Small intestine (tissue), 7 donors: Measurements from ENCODE around the gene FADS1. TPM values are rescaled to one million over a fixed set of nuclear protein-coding genes. Genes with fewer than 3 reads are reported as not detected.

Source experiments
- DNase-seq, 2 donors: peaks; one replicate each; pipeline versions ENCODE4 v3.0.0 to v3.0.0-alpha.2; 2013
- FAIRE-seq: peaks from 2 replicates; lab custom pipeline; 2012; peaks lifted over from hg19 to GRCh38; lab: Jason Lieb, UNC
- H3K27ac ChIP-seq, 3 donors: one replicate each; pipeline ENCODE4 v1.5.1; 2013; ENCODE audit warnings: low read length in 2 of 3, mild to moderate bottlenecking in 2 of 3, control low read depth in 1 of 3, inconsistent platforms in 1 of 3, low read depth in 1 of 3, moderate library complexity in 1 of 3
- H3K27me3 ChIP-seq, 3 donors: one replicate each; pipeline ENCODE4 v1.6.1; 2013; ENCODE audit warnings: low read length in 3 of 3, inconsistent platforms in 1 of 3; ENCODE audit not compliant: control insufficient read depth in 3 of 3, insufficient read depth in 3 of 3
- H3K36me3 ChIP-seq, 3 donors: one replicate each; pipeline ENCODE4 v1.6.1; 2013; ENCODE audit warnings: low read length in 3 of 3, inconsistent platforms in 1 of 3, low read depth in 1 of 3, mild to moderate bottlenecking in 1 of 3, moderate library complexity in 1 of 3; ENCODE audit not compliant: control insufficient read depth in 3 of 3, insufficient read depth in 2 of 3
- H3K4me1 ChIP-seq, 3 donors: one replicate each; pipeline ENCODE4 v1.6.1; 2013; ENCODE audit warnings: low read length in 2 of 3, inconsistent platforms in 1 of 3, low read depth in 1 of 3, mild to moderate bottlenecking in 1 of 3, moderate library complexity in 1 of 3; ENCODE audit not compliant: control insufficient read depth in 3 of 3, insufficient read depth in 2 of 3
- H3K4me3 ChIP-seq, 3 donors: one replicate each; pipeline ENCODE4 v1.5.1; 2013; ENCODE audit warnings: low read length in 3 of 3, control low read depth in 1 of 3, inconsistent platforms in 1 of 3, low read depth in 1 of 3, mild to moderate bottlenecking in 1 of 3, moderate library complexity in 1 of 3
- H3K9me3 ChIP-seq, 2 donors: one replicate each; pipeline ENCODE4 v1.6.1; 2013; ENCODE audit warnings: low read depth in 1 of 2, low read length in 1 of 2; ENCODE audit not compliant: control insufficient read depth in 2 of 2, insufficient read depth in 1 of 2
- WGBS, 3 donors: extraction: QIAGEN DNeasy Blood & Tissue Kit; methylation state at CpG; one replicate each; pipeline ENCODE4 v1.1.7; 2013; 5-methylcytosine and 5-hydroxymethylcytosine counted together
- polyA plus RNA-seq, 4 donors: library from polyadenylated mRNA; stranded (reverse) in 3 of 4; unstranded in 1 of 4; fragments of 200-250 nt in 3 of 4; fragments of 120-200 nt in 1 of 4; gene quantifications; one replicate each; pipeline versions ENCODE4 v1.2.1 to v1.2.3, GENCODE V29; 2013
- donor health status: healthy with polysubstance abuse.
- donor health status: control.
- donor health status: control.
- donor health status: Bipolar disorder and iron deficiency.
- donor health status: healthy.

Gene FADS1
- polyA plus RNA-seq, 4 donors: 0.45 to 15.9 (median 2.1) TPM

- Histone ChIP-seq H3K27me3 (no peaks in the 10 kb centered on the region), H3K9me3 (no peaks in the 10 kb centered on the region), H3K4me1 (peaks cover 0 to 8% (median 1%) of the 10 kb centered on the region in 3 donors), H3K27ac (peak overlapping the region in 2 of 3 donors; percentile 30 to 78), H3K4me3 (no peak overlapping the region), H3K36me3 (peaks cover 0 to 38% (median 11%) of the 10 kb centered on the region in 3 donors)
- WGBS, 3 donors: 11 to 51% (median 38%) methylated on average over 7 of the region's 7 CpGs
- FAIRE-seq: no peak
- DNase-seq: peak in 1 of 2 donors; percentile 50
These were observed 33.9 kb upstream of the FADS1 start for GRCh38 chr11:61850687-61851086.

GRCh38 chr11:61848631-61849030, 31.8 kb upstream of the FADS1 start:
- no peaks in the 10 kb centered on the region for H3K27me3 ChIP-seq
- H3K4me1 ChIP-seq: peaks cover 0 to 8% (median 1%) of the 10 kb centered on the region in 3 donors
- 93 to 95% (median 94%) methylated on average over 9 of the region's 9 CpGs for WGBS, 3 donors
- DNase-seq (no peak), FAIRE-seq (no peak)
- H3K36me3 ChIP-seq: peaks cover 0 to 23% (median 9%) of the 10 kb centered on the region in 3 donors
- no peaks in the 10 kb centered on the region for H3K9me3 ChIP-seq
- H3K27ac ChIP-seq: no peak overlapping the region
- H3K4me3 ChIP-seq: no peak overlapping the region

GRCh38 chr11:61847914-61848581, 31.2 kb upstream of the FADS1 start:
- Histone ChIP-seq H3K4me3 (no peak overlapping the region), H3K36me3 (peaks cover 0 to 19% (median 9%) of the 10 kb centered on the region in 3 donors), H3K27me3 (no peaks in the 10 kb centered on the region), H3K27ac (no peak overlapping the region), H3K9me3 (no peaks in the 10 kb centered on the region), H3K4me1 (peaks cover 0 to 8% (median 1%) of the 10 kb centered on the region in 3 donors)
- DNase-seq: no peak
- WGBS, 3 donors: 92 to 95% (median 94%) methylated on average over 18 of the region's 18 CpGs
- FAIRE-seq: no peak

- no peak for FAIRE-seq
- 86 to 87% (median 86%) methylated on average over 10 of the region's 10 CpGs for WGBS, 3 donors
- Histone ChIP-seq H3K27ac (no peak overlapping the region), H3K9me3 (no peaks in the 10 kb centered on the region), H3K27me3 (no peaks in the 10 kb centered on the region), H3K4me3 (no peak overlapping the region), H3K4me1 (peaks cover 0 to 8% (median 1%) of the 10 kb centered on the region in 3 donors), H3K36me3 (peaks cover 0 to 21% (median 7%) of the 10 kb centered on the region in 3 donors)
- DNase-seq: no peak
These were observed 29.7 kb upstream of the FADS1 start for GRCh38 chr11:61846362-61847020.

- WGBS, 3 donors: 77 to 92% (median 87%) methylated on average over 16 of the region's 16 CpGs
- Histone ChIP-seq H3K4me3 (no peak overlapping the region), H3K36me3 (peaks cover 0 to 25% (median 7%) of the 10 kb centered on the region in 3 donors), H3K9me3 (no peaks in the 10 kb centered on the region), H3K27ac (peak overlapping the region in 1 of 3 donors; percentile 46), H3K27me3 (no peaks in the 10 kb centered on the region), H3K4me1 (no peaks in the 10 kb centered on the region)
- no peak for FAIRE-seq
- no peak for DNase-seq
These were observed 28.2 kb upstream of the FADS1 start for GRCh38 chr11:61844909-61845565.

- Histone ChIP-seq H3K27me3 (no peaks in the 10 kb centered on the region), H3K9me3 (no peaks in the 10 kb centered on the region), H3K4me1 (no peaks in the 10 kb centered on the region), H3K27ac (no peak overlapping the region), H3K4me3 (no peak overlapping the region), H3K36me3 (peaks cover 0 to 17% (median 2%) of the 10 kb centered on the region in 3 donors)
- DNase-seq (no peak), FAIRE-seq (no peak)
- WGBS, 3 donors: 94 to 95% (median 94%) methylated on average over 7 of the region's 7 CpGs
These were observed 25.7 kb upstream of the FADS1 start for GRCh38 chr11:61842528-61842820.

GRCh38 chr11:61841636-61842527, 25.1 kb upstream of the FADS1 start:
- 73 to 79% (median 76%) methylated on average over 12 of the region's 12 CpGs for WGBS, 3 donors
- FAIRE-seq (no peak), DNase-seq (no peak)
- Histone ChIP-seq H3K27ac (no peak overlapping the region), H3K27me3 (no peaks in the 10 kb centered on the region), H3K9me3 (no peaks in the 10 kb centered on the region), H3K4me1 (no peaks in the 10 kb centered on the region), H3K4me3 (no peak overlapping the region), H3K36me3 (peaks cover 0 to 17% (median 2%) of the 10 kb centered on the region in 3 donors)

- Histone ChIP-seq H3K27ac (no peak overlapping the region), H3K36me3 (peaks cover 0 to 17% (median 2%) of the 10 kb centered on the region in 3 donors), H3K9me3 (no peaks in the 10 kb centered on the region), H3K27me3 (no peaks in the 10 kb centered on the region), H3K4me3 (no peak overlapping the region), H3K4me1 (no peaks in the 10 kb centered on the region)
- DNase-seq (no peak), FAIRE-seq (no peak)
- 87 to 94% (median 92%) methylated on average over 7 of the region's 7 CpGs for WGBS, 3 donors
These were observed 23.6 kb upstream of the FADS1 start for GRCh38 chr11:61840371-61840770.
